RWPE1 (cell line): ENCODE data around the gene L3MBTL3.
A peak's percentile ranks its signal among the peaks of the same experiment; 100 is the strongest.

Experiments used
- CTCF ChIA-PET: fragments of 350-600 bp; sonication (Branson Sonifier 250); formaldehyde crosslinking; extraction: SDS; loops from one replicate; lab custom pipeline; 2021; lab: Yijun Ruan, JAX
- POLR2A ChIA-PET: fragments of 400-600 bp; formaldehyde crosslinking; extraction: SDS; loops from one replicate; lab custom pipeline; 2020; ENCODE audit warnings: antibody characterized with exemption; ENCODE audit not compliant: low non-redundant PET; lab: Yijun Ruan, JAX
- DNase-seq: peaks from one replicate; pipeline ENCODE4 v3.0.0; 2012; ENCODE audit warnings: low spot score
- H3K27ac ChIP-seq: fragments of 450-650 bp; 2 replicates; pipeline ENCODE4 v1.5.1; 2017
- CTCF ChIP-seq: fragments of 450-650 bp; conservative IDR thresholded peaks from 2 replicates; pipeline ENCODE4 v1.5.1; 2017; ENCODE audit warnings: low read depth, mild to moderate bottlenecking

L3MBTL3 gene

GRCh38 chr6:130018292-130018743 lies at the start of gene L3MBTL3:
Gene L3MBTL3, plus strand, starts transcription at chr6:130018581. Its CDS starts 24,119 bp downstream, at chr6:130042700.
- CTCF ChIA-PET, result no interaction called here
- TF ChIP-seq CTCF, result no peak
- H3K27ac ChIP-seq, result peak within 1 kb of the TSS; percentile 93
- POLR2A ChIA-PET, result no interaction called here
- DNase-seq, result peak; percentile 85

GRCh38 chr6:129969064-129969463 lies 49.3 kb upstream of the L3MBTL3 start:
- CTCF ChIA-PET, result no interaction called here
- DNase-seq, result no peak
- POLR2A ChIA-PET, result no interaction called here
- TF ChIP-seq CTCF, result no peak
- H3K27ac ChIP-seq, result no peak overlapping the region

- CTCF ChIA-PET, result no interaction called here
- POLR2A ChIA-PET, result no interaction called here
- no peak for TF ChIP-seq CTCF
- no peak for DNase-seq
- H3K27ac ChIP-seq, result no peak overlapping the region
Measured at GRCh38 chr6:129976110-129976509, 42.3 kb upstream of the L3MBTL3 start.

GRCh38 chr6:129978148-129978916 lies 40.0 kb upstream of the L3MBTL3 start:
- DNase-seq, result no peak
- TF ChIP-seq CTCF, result no peak
- POLR2A ChIA-PET, result no interaction called here
- CTCF ChIA-PET, result interaction anchor here (1.3 kb wide), 1 partner anchor 43 kb away, joined by 3 read pairs; no protein-coding TSS in a partner anchor
- H3K27ac ChIP-seq, result no peak overlapping the region

GRCh38 chr6:129980821-129981220 lies 37.6 kb upstream of the L3MBTL3 start:
- ChIA-PET POLR2A (no interaction called here), CTCF (no interaction called here)
- no peak for TF ChIP-seq CTCF
- no peak for DNase-seq
- H3K27ac ChIP-seq, result no peak overlapping the region

GRCh38 chr6:129981598-129981997 lies 36.8 kb upstream of the L3MBTL3 start:
- no peak; the same call in 1 of the 2 replicates for TF ChIP-seq CTCF
- ChIA-PET CTCF (interaction anchor here (0.7 to 1.4 kb wide), 3 partner anchors 45 to 383 kb away, joined by 3 to 6 read pairs (median 3); no protein-coding TSS in a partner anchor), POLR2A (no interaction called here)
- no peak overlapping the region for H3K27ac ChIP-seq
- no peak for DNase-seq
